Osteoblast (primary cell): ENCODE data around the gene PIGQ. TPM values are rescaled to one million over a fixed set of nuclear protein-coding genes. Genes with fewer than 3 reads are reported as not detected.

Experiments
- DNase-seq: peaks from one replicate; pipeline ENCODE4 v3.0.0; 2011; ENCODE audit warnings: low spot score, mixed read lengths; ENCODE audit not compliant: insufficient read length; ENCODE audit errors: missing footprints
- H2AFZ ChIP-seq: 2 replicates; pipeline ENCODE4 v1.6.0; 2011; ENCODE audit warnings: mild to moderate bottlenecking, low read length
- H3K27ac ChIP-seq: 2 replicates; pipeline ENCODE4 v1.5.1; 2011; ENCODE audit warnings: mild to moderate bottlenecking, low read depth, low read length, moderate library complexity
- H3K27me3 ChIP-seq: 2 replicates; pipeline ENCODE4 v1.6.0; 2012; ENCODE audit warnings: mild to moderate bottlenecking, control low read depth, inconsistent platforms, low read length, moderate library complexity; ENCODE audit not compliant: insufficient read depth
- H3K36me3 ChIP-seq: 2 replicates; pipeline ENCODE4 v1.5.1; 2011; ENCODE audit warnings: mild to moderate bottlenecking, low read length, control low read depth, moderate library complexity; ENCODE audit not compliant: insufficient read depth
- H3K4me1 ChIP-seq: 2 replicates; pipeline ENCODE4 v1.5.1; 2011; ENCODE audit warnings: mild to moderate bottlenecking, low read length, control low read depth, moderate library complexity; ENCODE audit not compliant: insufficient read depth
- H3K4me2 ChIP-seq: 2 replicates; pipeline ENCODE4 v1.6.0; 2011; ENCODE audit warnings: mild to moderate bottlenecking, low read length; ENCODE audit not compliant: insufficient read depth
- H3K4me3 ChIP-seq: fragments of 200-600 bp; sonication (generic); 3 replicates; pipeline ENCODE4 v1.5.1; 2012; ENCODE audit warnings: mild to moderate bottlenecking, low read length, inconsistent platforms; ENCODE audit not compliant: insufficient read depth
- H3K79me2 ChIP-seq: 2 replicates; pipeline ENCODE4 v1.6.0; 2012; ENCODE audit warnings: mild to moderate bottlenecking, low read length, control low read depth, inconsistent platforms; ENCODE audit not compliant: insufficient read depth
- H3K9me3 ChIP-seq: 2 replicates; pipeline ENCODE4 v1.5.1; 2011; ENCODE audit warnings: low read depth, low read length, control low read depth
- H4K20me1 ChIP-seq: 2 replicates; pipeline ENCODE4 v1.6.0; 2012; ENCODE audit warnings: mild to moderate bottlenecking, low read length, control low read depth; ENCODE audit not compliant: insufficient read depth
- CTCF ChIP-seq: IDR thresholded peaks from 2 replicates; pipeline ENCODE4 v1.5.1; 2011; ENCODE audit warnings: mild to moderate bottlenecking, low read depth, low read length, moderate library complexity; ENCODE audit errors: extremely low read depth
- total RNA-seq: library from RNA; depleted of rRNA; stranded (reverse); fragments of >200 nt; gene quantifications from 2 replicates; pipeline ENCODE4 v1.2.3, GENCODE V29; 2012

PIGQ gene
- total RNA-seq, 1 donor: 29.0 TPM

GRCh38 chr16:620700-621525 lies 51.1 kb downstream of the PIGQ start:
- H2AFZ ChIP-seq: no peak overlapping the region
- TF ChIP-seq CTCF: no peak
- H4K20me1 ChIP-seq: peaks cover 13% of the 10 kb centered on the region
- H3K36me3 ChIP-seq: no peaks in the 10 kb centered on the region
- no peaks in the 10 kb centered on the region for H3K9me3 ChIP-seq
- no peak overlapping the region for H3K4me2 ChIP-seq
- DNase-seq: peak; percentile 84
- no peaks in the 10 kb centered on the region for H3K4me1 ChIP-seq
- peaks cover 7% of the 10 kb centered on the region for H3K79me2 ChIP-seq
- no peaks in the 10 kb centered on the region for H3K27me3 ChIP-seq
- H3K27ac ChIP-seq: no peak overlapping the region
- no peak overlapping the region for H3K4me3 ChIP-seq

GRCh38 chr16:621526-622105 lies 51.8 kb downstream of the PIGQ start:
- H3K27me3 ChIP-seq: no peaks in the 10 kb centered on the region

GRCh38 chr16:622920-623280 lies 53.1 kb downstream of the PIGQ start:
- Histone ChIP-seq H3K27me3 (no peaks in the 10 kb centered on the region), H3K27ac (no peak overlapping the region)
- DNase-seq: peak; percentile 69

More at GRCh38 chr16:621526-622105, 51.8 kb downstream of the PIGQ start:
- Histone ChIP-seq H3K4me2 (no peak overlapping the region), H3K36me3 (no peaks in the 10 kb centered on the region), H2AFZ (no peak overlapping the region), H3K9me3 (no peaks in the 10 kb centered on the region), H4K20me1 (peaks cover 13% of the 10 kb centered on the region), H3K4me3 (no peak overlapping the region), H3K27ac (no peak overlapping the region), H3K79me2 (peaks cover 7% of the 10 kb centered on the region), H3K4me1 (peaks cover 4% of the 10 kb centered on the region)
- DNase-seq: peak; percentile 84
- TF ChIP-seq CTCF: no peak

More at GRCh38 chr16:622920-623280, 53.1 kb downstream of the PIGQ start:
- H2AFZ ChIP-seq: no peak overlapping the region
- H3K9me3 ChIP-seq: no peaks in the 10 kb centered on the region
- peaks cover 13% of the 10 kb centered on the region for H3K4me1 ChIP-seq
- TF ChIP-seq CTCF: no peak
- H3K4me2 ChIP-seq: no peak overlapping the region
- H3K36me3 ChIP-seq: no peaks in the 10 kb centered on the region
- H4K20me1 ChIP-seq: peaks cover 13% of the 10 kb centered on the region
- no peak overlapping the region for H3K4me3 ChIP-seq
- peaks cover 7% of the 10 kb centered on the region for H3K79me2 ChIP-seq
